ENCODE measurements around the gene TBX18.

The TBX18 gene

GRCh38 chr6:84639396-84639795 lies 125.0 kb downstream of the TBX18 start (continued):
- TF ChIP-seq ZNF449 (tag by site-specific recombination; IDR thresholded peaks at IDR 0.05), result no peak
- TF ChIP-seq ZBTB11 (tag by site-specific recombination; conservative IDR thresholded peaks at IDR 0.05; ENCODE audit: low read depth), result no peak
- TF ChIP-seq ZNF513 (tag by site-specific recombination; IDR thresholded peaks at IDR 0.05), result no peak

GRCh38 chr6:84638286-84638685 lies 126.1 kb downstream of the TBX18 start:
- H3K4me1 ChIP-seq (ENCODE audit: control insufficient read depth, insufficient read depth, low read length), result no peaks in the 10 kb centered on the region
- ChIA-PET CTCF (no interaction called here), POLR2A (no interaction called here)

More at GRCh38 chr6:84638286-84638685, 126.1 kb downstream of the TBX18 start:
- Histone ChIP-seq H3K4me3 (ENCODE audit: low read depth, low read length) (no peak overlapping the region), H3K27ac (ENCODE audit: extremely low read depth, low read depth, low read length) (no peak overlapping the region), H3K36me3 (ENCODE audit: control insufficient read depth in 2 of 2, insufficient read depth in 1 of 2, low read length in 2 of 2) (no peaks in the 10 kb centered on the region), H3K9me3 (ENCODE audit: control insufficient read depth, insufficient read depth, low read depth, low read length) (no peaks in the 10 kb centered on the region)
- TF ChIP-seq ZNF645 (tag by site-specific recombination; IDR thresholded peaks at IDR 0.05) (no peak), ZNF658 (tag by site-specific recombination; IDR thresholded peaks at IDR 0.05) (no peak), KLF17 (tag by site-specific recombination; IDR thresholded peaks at IDR 0.05) (no peak), ZNF580 (tag by site-specific recombination; IDR thresholded peaks at IDR 0.05) (no peak), ZNF654 (tag by site-specific recombination; IDR thresholded peaks at IDR 0.05; ENCODE audit: low read depth) (no peak), OVOL3 (tag by site-specific recombination; IDR thresholded peaks at IDR 0.05) (no peak), ZNF560 (tag by site-specific recombination; IDR thresholded peaks at IDR 0.05; ENCODE audit: borderline replicate concordance) (no peak), ZNF174 (tag by site-specific recombination; IDR thresholded peaks at IDR 0.05) (no peak), ZNF660 (tag by site-specific recombination; IDR thresholded peaks at IDR 0.05) (no peak), ZNF24 (tag by site-specific recombination; IDR thresholded peaks at IDR 0.05) (no peak), ZNF530 (tag by site-specific recombination; IDR thresholded peaks at IDR 0.05; ENCODE audit: low read depth) (no peak), MEIS1 (CRISPR knock-in tag; IDR thresholded peaks at IDR 0.05; ENCODE audit: borderline replicate concordance) (no peak), ZNF426 (tag by site-specific recombination; IDR thresholded peaks at IDR 0.05) (no peak), GLIS1 (tag by site-specific recombination; IDR thresholded peaks at IDR 0.05) (no peak), KLF9 (tag by site-specific recombination; IDR thresholded peaks at IDR 0.05; ENCODE audit: low read depth) (no peak), ZNF274 (IDR thresholded peaks at IDR 0.05; ENCODE audit: low read length) (no peak), ZNF274 (tag by site-specific recombination; IDR thresholded peaks at IDR 0.05; ENCODE audit: borderline replicate concordance) (no peak), ATF2 (tag by site-specific recombination; IDR thresholded peaks at IDR 0.05; ENCODE audit: low read depth) (no peak)
